SK-N-SH treated with all-trans-retinoic acid at 6 μM for 48 hours (cell line): Measurements from ENCODE around the gene PLD1.

Experiments
- ATAC-seq: fragments of 200-7000 bp; cut with Tn5 transposase; 3 replicates; pipeline ENCODE4 v1.9.1; 2020; ENCODE audit warnings: mild to moderate bottlenecking, moderate library complexity
- ARNTL ChIP-seq: fragments of 450-650 bp; formaldehyde crosslinking; IDR thresholded peaks from 2 replicates; pipeline ENCODE4 v1.5.0; 2020; ENCODE audit warnings: low read depth, mild to moderate bottlenecking, moderate library complexity, borderline replicate concordance
- BACH2 ChIP-seq: fragments of 250-450 bp; sonication (Bioruptor Pico); IDR thresholded peaks from 2 replicates; pipeline ENCODE4 v1.9.0; 2021; ENCODE audit warnings: mild to moderate bottlenecking, borderline replicate concordance
- CSDC2 ChIP-seq: fragments of 250-450 bp; sonication (Bioruptor Pico); IDR thresholded peaks from 2 replicates; pipeline ENCODE4 v1.5.0; 2020; ENCODE audit warnings: mild to moderate bottlenecking, moderate library complexity
- ESRRG ChIP-seq: fragments of 250-450 bp; sonication (Bioruptor Pico); IDR thresholded peaks from 2 replicates; pipeline ENCODE4 v1.6.1; 2021; ENCODE audit warnings: mild to moderate bottlenecking
- GLIS3 ChIP-seq: fragments of 250-450 bp; sonication (Bioruptor Pico); IDR thresholded peaks from 2 replicates; pipeline ENCODE4 v1.5.0; 2020; ENCODE audit warnings: mild to moderate bottlenecking, moderate library complexity
- ISL1 ChIP-seq: fragments of 250-450 bp; sonication (Bioruptor Pico); IDR thresholded peaks from 2 replicates; pipeline ENCODE4 v2.1.2; 2022; ENCODE audit warnings: mild to moderate bottlenecking, moderate library complexity
- OSR1 ChIP-seq: fragments of 250-450 bp; sonication (Bioruptor Pico); IDR thresholded peaks from 2 replicates; pipeline ENCODE4 v1.8.0; 2022; ENCODE audit warnings: moderate library complexity, mild to moderate bottlenecking, inconsistent platforms
- PPARA ChIP-seq: fragments of 250-450 bp; sonication (Bioruptor Pico); IDR thresholded peaks from 2 replicates; pipeline ENCODE4 v1.5.0; 2020; ENCODE audit warnings: mild to moderate bottlenecking, borderline replicate concordance
- RARB ChIP-seq: fragments of 250-450 bp; sonication (Bioruptor Pico); IDR thresholded peaks from 2 replicates; pipeline ENCODE4 v1.8.0; 2021; ENCODE audit warnings: mild to moderate bottlenecking, moderate library complexity
- SNAI2 ChIP-seq: fragments of 250-450 bp; sonication (Bioruptor Pico); IDR thresholded peaks from 2 replicates; pipeline ENCODE4 v1.5.0; 2020; ENCODE audit warnings: mild to moderate bottlenecking, moderate library complexity
- TCF4 ChIP-seq: fragments of 250-450 bp; sonication (Bioruptor Pico); IDR thresholded peaks from 2 replicates; pipeline ENCODE4 v1.8.0; 2021; ENCODE audit warnings: mild to moderate bottlenecking, moderate library complexity, borderline replicate concordance
- TOX ChIP-seq: fragments of 250-450 bp; sonication (Bioruptor Pico); IDR thresholded peaks from 2 replicates; pipeline ENCODE4 v1.8.0; 2021; ENCODE audit warnings: mild to moderate bottlenecking, moderate library complexity, borderline replicate concordance
- ZC3H10 ChIP-seq: fragments of 250-450 bp; sonication (Bioruptor Pico); IDR thresholded peaks from 2 replicates; pipeline ENCODE4 v1.5.1; 2021; ENCODE audit warnings: mild to moderate bottlenecking, moderate library complexity
- ZFP3 ChIP-seq: fragments of 250-450 bp; sonication (Bioruptor Pico); IDR thresholded peaks from 2 replicates; pipeline ENCODE4 v1.5.0; 2020; ENCODE audit warnings: mild to moderate bottlenecking, moderate library complexity
- ZNF70 ChIP-seq: fragments of 450-650 bp; formaldehyde crosslinking; IDR thresholded peaks from 2 replicates; pipeline ENCODE4 v1.5.0; 2020; ENCODE audit warnings: mild to moderate bottlenecking, moderate library complexity
- TF ChIP-seq, protein P1 (sequence below): fragments of 250-450 bp; sonication (Bioruptor Pico); IDR thresholded peaks from 2 replicates; pipeline ENCODE4 v1.5.1; 2021; ENCODE audit warnings: mild to moderate bottlenecking, moderate library complexity
- TF ChIP-seq, protein P2 (sequence below): fragments of 250-450 bp; sonication (Bioruptor Pico); IDR thresholded peaks from 2 replicates; pipeline ENCODE4 v1.8.0; 2020; ENCODE audit warnings: mild to moderate bottlenecking, moderate library complexity, borderline replicate concordance
- TF ChIP-seq, protein P3 (sequence below): fragments of 250-450 bp; sonication (Bioruptor Pico); IDR thresholded peaks from 2 replicates; pipeline ENCODE4 v1.8.0; 2021; ENCODE audit warnings: low read depth, mild to moderate bottlenecking, moderate library complexity, borderline replicate concordance
- TF ChIP-seq, protein P4 (sequence below): fragments of 250-450 bp; sonication (Bioruptor Pico); IDR thresholded peaks from 2 replicates; pipeline ENCODE4 v1.5.1; 2020; ENCODE audit warnings: low read depth, mild to moderate bottlenecking, moderate library complexity

The PLD1 gene

DNA sequence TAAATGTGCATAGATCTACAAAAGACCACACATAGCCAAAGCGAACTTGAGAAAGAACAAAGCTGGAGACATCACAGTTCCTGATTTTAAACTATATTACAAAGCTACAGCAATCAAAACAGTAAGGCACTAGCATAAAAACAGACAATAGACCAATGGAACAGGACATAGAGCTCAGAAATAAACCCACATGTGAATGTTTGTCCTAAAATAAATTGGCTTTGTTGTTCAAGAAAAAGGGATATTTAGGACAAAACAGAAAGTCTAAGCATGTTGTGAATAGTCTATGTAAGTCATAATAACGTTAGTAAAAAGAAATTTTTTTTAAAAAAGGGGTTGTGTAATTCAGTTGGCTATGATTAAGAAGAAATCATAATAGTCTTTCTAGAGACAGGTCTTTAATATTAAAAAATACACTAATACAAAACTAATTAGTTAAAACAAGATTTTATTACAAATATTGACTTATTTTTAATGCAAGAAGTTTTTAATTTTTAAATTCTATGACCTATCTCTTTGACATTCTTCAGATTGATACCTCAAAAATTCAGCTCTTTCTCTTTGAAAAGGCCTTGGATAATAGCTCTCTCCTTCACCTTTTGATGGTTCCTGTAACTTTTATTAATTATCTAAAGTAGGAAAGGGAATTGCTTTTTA lies 44.5 kb upstream of the PLD1 start (continued):
- no peak for TF ChIP-seq SNAI2 (CRISPR knock-in tag)

DNA sequence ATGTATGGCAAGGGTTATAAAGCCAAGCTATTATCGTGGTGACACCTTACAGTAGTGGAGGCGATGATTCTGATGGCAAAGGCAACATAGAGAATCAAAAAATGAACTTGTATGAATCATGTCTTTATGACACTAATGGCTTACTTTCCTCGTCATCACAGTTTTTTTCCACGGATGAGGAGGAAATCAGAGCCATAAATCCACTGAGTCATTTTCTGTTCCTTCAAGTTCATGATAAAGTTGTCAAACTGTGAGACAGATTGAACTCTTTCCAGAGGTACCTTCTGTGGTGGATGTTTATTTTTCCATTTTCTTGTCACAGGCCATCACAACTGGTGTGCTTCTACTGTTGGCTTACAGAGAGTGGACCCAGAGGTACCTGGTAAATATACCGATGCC lies 41.4 kb upstream of the PLD1 start:
- peak; percentile 90; the same call in 1 of the 2 replicates for TF ChIP-seq TOX (CRISPR knock-in tag)
- TF ChIP-seq ARNTL = no peak
- peak; percentile 92 for TF ChIP-seq ISL1 (CRISPR knock-in tag)
- TF ChIP-seq, all 23 proteins: peak for 2
- no peak for ATAC-seq

DNA sequence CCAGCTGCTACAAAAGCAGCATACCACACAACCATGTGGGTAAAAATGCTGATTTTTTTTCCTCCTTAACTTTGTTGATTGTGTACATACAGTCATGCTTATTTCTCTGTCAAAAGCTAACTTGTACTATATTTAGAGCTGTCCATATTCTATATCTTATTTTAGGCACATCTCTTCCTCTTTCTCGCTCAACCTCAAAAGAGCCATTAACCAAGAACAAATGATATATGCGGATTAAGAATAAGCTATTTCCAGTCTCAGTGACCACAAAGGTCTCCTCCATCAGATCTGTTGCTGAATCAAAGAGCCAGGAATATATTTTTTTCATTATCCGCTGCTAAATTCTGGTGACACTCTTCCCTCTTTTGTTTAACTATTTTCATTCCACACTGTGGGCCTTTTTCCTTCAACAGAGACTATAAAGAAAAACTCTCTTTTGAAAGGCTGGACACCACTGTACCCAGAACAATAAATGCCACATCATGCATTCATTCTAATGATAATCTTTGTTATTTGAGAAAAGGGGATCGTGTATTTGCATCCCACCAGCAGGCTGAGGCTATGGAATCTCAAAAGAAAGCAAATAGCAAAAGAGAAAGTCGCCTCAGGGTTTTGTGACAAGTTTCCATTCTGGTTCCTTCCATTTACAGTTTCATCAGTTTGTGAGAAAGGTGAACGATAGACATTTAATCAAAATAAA lies 40.8 kb upstream of the PLD1 start:
- TF ChIP-seq, protein P1, sequence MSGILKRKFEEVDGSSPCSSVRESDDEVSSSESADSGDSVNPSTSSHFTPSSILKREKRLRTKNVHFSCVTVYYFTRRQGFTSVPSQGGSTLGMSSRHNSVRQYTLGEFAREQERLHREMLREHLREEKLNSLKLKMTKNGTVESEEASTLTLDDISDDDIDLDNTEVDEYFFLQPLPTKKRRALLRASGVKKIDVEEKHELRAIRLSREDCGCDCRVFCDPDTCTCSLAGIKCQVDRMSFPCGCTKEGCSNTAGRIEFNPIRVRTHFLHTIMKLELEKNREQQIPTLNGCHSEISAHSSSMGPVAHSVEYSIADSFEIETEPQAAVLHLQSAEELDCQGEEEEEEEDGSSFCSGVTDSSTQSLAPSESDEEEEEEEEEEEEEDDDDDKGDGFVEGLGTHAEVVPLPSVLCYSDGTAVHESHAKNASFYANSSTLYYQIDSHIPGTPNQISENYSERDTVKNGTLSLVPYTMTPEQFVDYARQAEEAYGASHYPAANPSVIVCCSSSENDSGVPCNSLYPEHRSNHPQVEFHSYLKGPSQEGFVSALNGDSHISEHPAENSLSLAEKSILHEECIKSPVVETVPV = no peak
- TF ChIP-seq PPARA (CRISPR knock-in tag) (no peak), CSDC2 (CRISPR knock-in tag) (no peak), ISL1 (CRISPR knock-in tag) (no peak), ZC3H10 (CRISPR knock-in tag) (no peak), BACH2 (CRISPR knock-in tag) (no peak), RARB (no peak), TCF4 (CRISPR knock-in tag) (no peak), ARNTL (no peak), TOX (CRISPR knock-in tag) (no peak), GLIS3 (no peak), SNAI2 (CRISPR knock-in tag) (no peak), ZFP3 (CRISPR knock-in tag) (no peak), ZNF70 (CRISPR knock-in tag) (no peak), ESRRG (CRISPR knock-in tag) (no peak)
- TF ChIP-seq, protein P2, sequence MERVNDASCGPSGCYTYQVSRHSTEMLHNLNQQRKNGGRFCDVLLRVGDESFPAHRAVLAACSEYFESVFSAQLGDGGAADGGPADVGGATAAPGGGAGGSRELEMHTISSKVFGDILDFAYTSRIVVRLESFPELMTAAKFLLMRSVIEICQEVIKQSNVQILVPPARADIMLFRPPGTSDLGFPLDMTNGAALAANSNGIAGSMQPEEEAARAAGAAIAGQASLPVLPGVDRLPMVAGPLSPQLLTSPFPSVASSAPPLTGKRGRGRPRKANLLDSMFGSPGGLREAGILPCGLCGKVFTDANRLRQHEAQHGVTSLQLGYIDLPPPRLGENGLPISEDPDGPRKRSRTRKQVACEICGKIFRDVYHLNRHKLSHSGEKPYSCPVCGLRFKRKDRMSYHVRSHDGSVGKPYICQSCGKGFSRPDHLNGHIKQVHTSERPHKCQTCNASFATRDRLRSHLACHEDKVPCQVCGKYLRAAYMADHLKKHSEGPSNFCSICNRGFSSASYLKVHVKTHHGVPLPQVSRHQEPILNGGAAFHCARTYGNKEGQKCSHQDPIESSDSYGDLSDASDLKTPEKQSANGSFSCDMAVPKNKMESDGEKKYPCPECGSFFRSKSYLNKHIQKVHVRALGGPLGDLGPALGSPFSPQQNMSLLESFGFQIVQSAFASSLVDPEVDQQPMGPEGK (CRISPR knock-in tag) = no peak
- TF ChIP-seq, protein P3, sequence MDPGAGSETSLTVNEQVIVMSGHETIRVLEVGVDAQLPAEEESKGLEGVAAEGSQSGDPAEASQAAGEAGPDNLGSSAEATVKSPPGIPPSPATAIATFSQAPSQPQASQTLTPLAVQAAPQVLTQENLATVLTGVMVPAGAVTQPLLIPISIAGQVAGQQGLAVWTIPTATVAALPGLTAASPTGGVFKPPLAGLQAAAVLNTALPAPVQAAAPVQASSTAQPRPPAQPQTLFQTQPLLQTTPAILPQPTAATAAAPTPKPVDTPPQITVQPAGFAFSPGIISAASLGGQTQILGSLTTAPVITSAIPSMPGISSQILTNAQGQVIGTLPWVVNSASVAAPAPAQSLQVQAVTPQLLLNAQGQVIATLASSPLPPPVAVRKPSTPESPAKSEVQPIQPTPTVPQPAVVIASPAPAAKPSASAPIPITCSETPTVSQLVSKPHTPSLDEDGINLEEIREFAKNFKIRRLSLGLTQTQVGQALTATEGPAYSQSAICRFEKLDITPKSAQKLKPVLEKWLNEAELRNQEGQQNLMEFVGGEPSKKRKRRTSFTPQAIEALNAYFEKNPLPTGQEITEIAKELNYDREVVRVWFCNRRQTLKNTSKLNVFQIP (CRISPR knock-in tag) = no peak
- TF ChIP-seq, protein P4, sequence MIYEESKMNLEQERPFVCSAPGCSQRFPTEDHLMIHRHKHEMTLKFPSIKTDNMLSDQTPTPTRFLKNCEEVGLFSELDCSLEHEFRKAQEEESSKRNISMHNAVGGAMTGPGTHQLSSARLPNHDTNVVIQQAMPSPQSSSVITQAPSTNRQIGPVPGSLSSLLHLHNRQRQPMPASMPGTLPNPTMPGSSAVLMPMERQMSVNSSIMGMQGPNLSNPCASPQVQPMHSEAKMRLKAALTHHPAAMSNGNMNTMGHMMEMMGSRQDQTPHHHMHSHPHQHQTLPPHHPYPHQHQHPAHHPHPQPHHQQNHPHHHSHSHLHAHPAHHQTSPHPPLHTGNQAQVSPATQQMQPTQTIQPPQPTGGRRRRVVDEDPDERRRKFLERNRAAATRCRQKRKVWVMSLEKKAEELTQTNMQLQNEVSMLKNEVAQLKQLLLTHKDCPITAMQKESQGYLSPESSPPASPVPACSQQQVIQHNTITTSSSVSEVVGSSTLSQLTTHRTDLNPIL (CRISPR knock-in tag) = no peak
- TF ChIP-seq, all 23 proteins: peak for 0
- no peak for ATAC-seq

DNA sequence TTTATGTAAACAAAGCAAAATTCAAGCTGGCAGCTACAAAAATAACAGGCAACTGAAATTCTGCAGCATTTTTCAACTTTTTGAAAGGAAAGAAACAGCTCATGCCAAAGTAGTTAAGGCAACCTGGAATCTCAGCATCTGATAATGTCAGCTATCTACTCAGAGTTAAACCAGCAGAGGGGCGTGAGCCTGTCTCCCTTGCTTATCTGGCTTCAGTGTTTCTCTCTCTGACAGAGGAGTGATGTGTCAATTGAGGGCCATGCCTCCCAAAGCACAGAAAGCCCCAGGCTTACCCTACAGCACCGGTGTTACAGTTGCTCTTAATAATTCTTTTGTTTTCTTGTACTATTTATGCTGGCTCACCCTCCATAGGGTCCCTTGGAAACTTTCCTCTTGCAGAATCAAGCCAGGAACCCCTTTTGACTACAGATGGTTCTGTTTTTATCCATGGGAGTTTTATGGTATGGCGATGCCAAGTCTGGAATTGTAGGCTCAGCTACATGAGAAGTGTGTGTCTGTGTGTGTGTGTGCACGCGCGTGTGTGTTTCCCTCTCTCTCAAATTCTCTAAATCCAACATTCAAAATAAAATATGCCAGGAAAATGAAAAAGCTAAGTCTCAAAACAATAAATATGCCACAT lies 40.2 kb upstream of the PLD1 start:
- TF ChIP-seq ISL1 (CRISPR knock-in tag) (peak; percentile 64), SNAI2 (CRISPR knock-in tag) (no peak), PPARA (CRISPR knock-in tag) (no peak), TOX (CRISPR knock-in tag) (no peak), OSR1 (CRISPR knock-in tag) (no peak)
- TF ChIP-seq, protein P3 (CRISPR knock-in tag) = no peak
- peak; percentile 48 for ATAC-seq
